Neural progenitor cell (in vitro differentiated cells): ENCODE results near the gene TMED9. TPM values are rescaled to one million over a fixed set of nuclear protein-coding genes. Genes with fewer than 3 reads are reported as not detected.

Experiments
- DNase-seq: peaks from one replicate; pipeline ENCODE4 v3.0.0-alpha.2; 2016; ENCODE audit warnings: low spot score
- H2AFZ ChIP-seq: fragments of 200-600 bp; sonication (generic); replicated peaks from 2 replicates; pipeline ENCODE4 v1.6.1; 2016; ENCODE audit warnings: antibody characterized with exemption
- H3F3A ChIP-seq: fragments of 200-600 bp; sonication (generic); 2 replicates; pipeline ENCODE4 v1.6.1; 2016; ENCODE audit warnings: antibody characterized with exemption, low read depth
- H3K27ac ChIP-seq: fragments of 200-600 bp; sonication (generic); 2 replicates; pipeline ENCODE4 v1.5.1; 2016; ENCODE audit warnings: mild to moderate bottlenecking
- H3K27me3 ChIP-seq: fragments of 200-600 bp; sonication (generic); 2 replicates; pipeline ENCODE4 v1.6.1; 2016; ENCODE audit warnings: mild to moderate bottlenecking, moderate library complexity
- H3K36me3 ChIP-seq: fragments of 200-600 bp; sonication (generic); 2 replicates; pipeline ENCODE4 v1.5.1; 2016
- H3K4me1 ChIP-seq: fragments of 200-600 bp; sonication (generic); 2 replicates; pipeline ENCODE4 v1.6.1; 2016; ENCODE audit warnings: mixed run types
- H3K4me2 ChIP-seq: fragments of 200-600 bp; sonication (generic); 2 replicates; pipeline ENCODE4 v1.6.1; 2016
- H3K4me3 ChIP-seq: fragments of 200-600 bp; sonication (generic); 2 replicates; pipeline ENCODE4 v1.5.1; 2016
- H3K79me2 ChIP-seq: fragments of 200-600 bp; sonication (generic); 2 replicates; pipeline ENCODE4 v1.6.1; 2016; ENCODE audit warnings: low read depth
- H3K9ac ChIP-seq: fragments of 200-600 bp; sonication (generic); 2 replicates; pipeline ENCODE4 v1.6.1; 2016
- H3K9me3 ChIP-seq: fragments of 200-600 bp; sonication (generic); 2 replicates; pipeline ENCODE4 v1.5.1; 2016; ENCODE audit warnings: low read depth
- H4K20me1 ChIP-seq: fragments of 200-600 bp; sonication (generic); 2 replicates; pipeline ENCODE4 v1.6.1; 2016; ENCODE audit warnings: low read depth
- H3K27ac Mint-ChIP-seq: 3 replicates; pipeline ENCODE4 v1.8.0; 2021; ENCODE audit warnings: mixed read lengths
- H3K27me3 Mint-ChIP-seq: 2 replicates; pipeline ENCODE4 v1.8.0; 2022; ENCODE audit warnings: low read depth, mild to moderate bottlenecking, inconsistent platforms, moderate library complexity, mixed read lengths; ENCODE audit not compliant: insufficient read depth
- H3K36me3 Mint-ChIP-seq: 3 replicates; pipeline ENCODE4 v1.8.0; 2021; ENCODE audit warnings: mixed read lengths
- H3K4me1 Mint-ChIP-seq: 3 replicates; pipeline ENCODE4 v1.8.0; 2021; ENCODE audit warnings: mixed read lengths
- H3K4me3 Mint-ChIP-seq: 3 replicates; pipeline ENCODE4 v1.8.0; 2021; ENCODE audit warnings: mild to moderate bottlenecking, moderate library complexity, mixed read lengths
- H3K9me3 Mint-ChIP-seq: 3 replicates; pipeline ENCODE4 v1.8.0; 2020; ENCODE audit warnings: mixed read lengths
- EZH2 ChIP-seq: fragments of 200-600 bp; sonication (generic); IDR thresholded peaks from 2 replicates; pipeline ENCODE4 v1.6.1; 2017; ENCODE audit warnings: antibody characterized with exemption, mild to moderate bottlenecking, moderate library complexity
- EZH2phosphoT487 ChIP-seq: fragments of 200-600 bp; sonication (generic); IDR thresholded peaks from 2 replicates; pipeline ENCODE4 v1.6.1; 2017; ENCODE audit warnings: antibody characterized with exemption
- total RNA-seq: library from RNA; depleted of rRNA; stranded (reverse); fragments of >200 nt; gene quantifications from 2 replicates; pipeline ENCODE4 v1.2.3, GENCODE V29; 2015; ENCODE audit warnings: low replicate concordance
- TF ChIP-seq, protein P1 (sequence below): fragments of 200-600 bp; sonication (generic); IDR thresholded peaks from 2 replicates; pipeline ENCODE4 v1.5.1; 2017; ENCODE audit warnings: antibody characterized with exemption, mild to moderate bottlenecking

The TMED9 gene
- total RNA-seq, 1 donor from 2014 or later, result 30.9 TPM

DNA sequence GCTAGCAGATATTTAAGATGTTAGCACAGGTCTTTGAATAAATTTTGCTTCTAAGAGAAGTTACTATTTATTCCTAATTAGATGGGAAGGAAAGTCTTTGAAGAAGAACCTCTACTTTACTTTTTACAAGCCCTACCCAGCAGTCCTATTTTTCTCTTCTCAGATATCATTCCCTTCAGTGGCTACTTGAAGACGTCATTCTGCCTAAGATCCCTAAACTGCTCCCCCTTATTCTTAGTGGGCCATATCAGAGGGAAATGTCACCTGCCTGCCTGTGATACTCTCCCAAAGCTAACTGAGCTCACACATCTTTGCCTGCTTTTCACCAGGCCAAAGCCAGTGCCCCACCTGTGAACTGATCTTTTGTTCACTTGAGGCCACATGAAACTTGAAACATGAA, 16.5 kb upstream of the TMED9 start:
- H3K27ac Mint-ChIP-seq, result no peak overlapping the region
- no peaks in the 10 kb centered on the region for H3F3A ChIP-seq
- H2AFZ ChIP-seq, result no peak overlapping the region
- no peaks in the 10 kb centered on the region for H3K4me1 Mint-ChIP-seq
- no peaks in the 10 kb centered on the region for H3K36me3 ChIP-seq
- no peaks in the 10 kb centered on the region for H3K36me3 Mint-ChIP-seq
- no peak overlapping the region for H3K4me3 ChIP-seq
- no peak overlapping the region for H3K4me3 Mint-ChIP-seq
- no peaks in the 10 kb centered on the region for H3K9me3 ChIP-seq
- no peaks in the 10 kb centered on the region for H3K9me3 Mint-ChIP-seq
- DNase-seq, result no peak
- H3K4me1 ChIP-seq, result no peaks in the 10 kb centered on the region
- H3K9ac ChIP-seq, result no peak overlapping the region
- no peaks in the 10 kb centered on the region for H4K20me1 ChIP-seq
- no peak overlapping the region for H3K4me2 ChIP-seq
- no peaks in the 10 kb centered on the region for H3K79me2 ChIP-seq
- no peaks in the 10 kb centered on the region for H3K27me3 ChIP-seq
- H3K27me3 Mint-ChIP-seq, result peaks cover 8% of the 10 kb centered on the region
- H3K27ac ChIP-seq, result no peak overlapping the region
- TF ChIP-seq EZH2 (no peak), EZH2phosphoT487 (no peak)
- TF ChIP-seq, protein P1, sequence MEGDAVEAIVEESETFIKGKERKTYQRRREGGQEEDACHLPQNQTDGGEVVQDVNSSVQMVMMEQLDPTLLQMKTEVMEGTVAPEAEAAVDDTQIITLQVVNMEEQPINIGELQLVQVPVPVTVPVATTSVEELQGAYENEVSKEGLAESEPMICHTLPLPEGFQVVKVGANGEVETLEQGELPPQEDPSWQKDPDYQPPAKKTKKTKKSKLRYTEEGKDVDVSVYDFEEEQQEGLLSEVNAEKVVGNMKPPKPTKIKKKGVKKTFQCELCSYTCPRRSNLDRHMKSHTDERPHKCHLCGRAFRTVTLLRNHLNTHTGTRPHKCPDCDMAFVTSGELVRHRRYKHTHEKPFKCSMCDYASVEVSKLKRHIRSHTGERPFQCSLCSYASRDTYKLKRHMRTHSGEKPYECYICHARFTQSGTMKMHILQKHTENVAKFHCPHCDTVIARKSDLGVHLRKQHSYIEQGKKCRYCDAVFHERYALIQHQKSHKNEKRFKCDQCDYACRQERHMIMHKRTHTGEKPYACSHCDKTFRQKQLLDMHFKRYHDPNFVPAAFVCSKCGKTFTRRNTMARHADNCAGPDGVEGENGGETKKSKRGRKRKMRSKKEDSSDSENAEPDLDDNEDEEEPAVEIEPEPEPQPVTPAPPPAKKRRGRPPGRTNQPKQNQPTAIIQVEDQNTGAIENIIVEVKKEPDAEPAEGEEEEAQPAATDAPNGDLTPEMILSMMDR, result no peak

DNA sequence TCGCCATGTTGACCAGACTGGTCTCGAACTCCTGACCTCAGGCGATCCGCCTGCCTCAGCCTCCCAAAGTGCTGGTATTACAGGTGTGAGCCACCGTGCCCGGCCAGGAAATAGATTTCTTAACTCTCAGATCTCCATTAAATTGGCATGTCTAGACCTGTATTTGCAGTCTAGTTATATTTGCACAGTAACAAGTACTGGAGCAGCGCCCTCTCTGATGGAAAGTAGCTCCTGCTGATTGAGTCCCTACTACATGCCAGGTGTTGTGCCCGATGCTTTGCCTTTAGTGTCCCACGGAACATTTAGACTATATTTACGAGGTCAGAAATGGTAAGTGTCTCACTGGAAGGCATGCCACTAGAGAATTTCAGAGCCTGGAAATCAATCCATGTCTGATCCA, 15.8 kb upstream of the TMED9 start:
- no peak overlapping the region for H2AFZ ChIP-seq
- no peak for DNase-seq
- Mint-ChIP-seq H3K36me3 (no peaks in the 10 kb centered on the region), H3K4me3 (no peak overlapping the region), H3K9me3 (no peaks in the 10 kb centered on the region), H3K4me1 (no peaks in the 10 kb centered on the region), H3K27me3 (peaks cover 8% of the 10 kb centered on the region), H3K27ac (no peak overlapping the region)
- no peaks in the 10 kb centered on the region for H4K20me1 ChIP-seq
- no peak overlapping the region for H3K9ac ChIP-seq
- H3K4me2 ChIP-seq, result no peak overlapping the region
- no peaks in the 10 kb centered on the region for H3K4me1 ChIP-seq
- H3K27me3 ChIP-seq, result no peaks in the 10 kb centered on the region
- no peaks in the 10 kb centered on the region for H3F3A ChIP-seq
- H3K9me3 ChIP-seq, result no peaks in the 10 kb centered on the region
- H3K4me3 ChIP-seq, result no peak overlapping the region
- no peak for TF ChIP-seq EZH2
- TF ChIP-seq EZH2phosphoT487, result no peak
- TF ChIP-seq, protein P1, result no peak
- H3K79me2 ChIP-seq, result no peaks in the 10 kb centered on the region
- H3K27ac ChIP-seq, result no peak overlapping the region
- no peaks in the 10 kb centered on the region for H3K36me3 ChIP-seq

DNA sequence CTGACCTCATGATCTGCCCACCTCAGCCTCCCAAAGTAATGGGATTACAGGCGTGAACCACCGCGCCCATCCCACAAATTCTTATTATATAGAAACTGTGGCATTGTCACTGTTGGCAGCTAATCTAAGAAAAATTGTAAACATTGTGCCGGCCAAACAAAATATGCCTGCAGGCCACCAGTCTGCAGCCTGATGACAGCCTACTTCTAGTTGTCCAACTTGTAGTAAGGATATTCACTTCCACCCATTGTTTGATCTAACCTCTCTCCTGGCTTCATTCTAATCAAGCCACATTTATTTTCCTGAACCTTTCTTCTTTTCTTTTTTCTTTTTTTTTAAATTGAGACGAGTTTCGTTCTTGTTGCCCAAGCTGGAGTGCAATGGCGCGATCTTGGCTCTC, 13.7 kb upstream of the TMED9 start:
- Mint-ChIP-seq H3K4me3 (no peak overlapping the region), H3K4me1 (no peaks in the 10 kb centered on the region), H3K36me3 (no peaks in the 10 kb centered on the region), H3K27ac (no peak overlapping the region), H3K27me3 (peaks cover 11% of the 10 kb centered on the region), H3K9me3 (no peaks in the 10 kb centered on the region)
- Histone ChIP-seq H2AFZ (no peak overlapping the region), H3K4me1 (no peaks in the 10 kb centered on the region), H3K27me3 (peaks cover 1% of the 10 kb centered on the region), H4K20me1 (no peaks in the 10 kb centered on the region), H3K79me2 (no peaks in the 10 kb centered on the region), H3K4me2 (no peak overlapping the region), H3K27ac (no peak overlapping the region), H3K4me3 (no peak overlapping the region), H3K9ac (no peak overlapping the region), H3F3A (no peaks in the 10 kb centered on the region), H3K36me3 (no peaks in the 10 kb centered on the region), H3K9me3 (no peaks in the 10 kb centered on the region)
- DNase-seq, result no peak
- TF ChIP-seq EZH2phosphoT487 (no peak), EZH2 (no peak)
- TF ChIP-seq, protein P1, result no peak
